CD4-positive, alpha-beta T cell (primary cell): ENCODE results near the gene LITAFD. TPM values are rescaled to one million over a fixed set of nuclear protein-coding genes. Genes with fewer than 3 reads are reported as not detected.
"Not testable (repeated sequence)": the region's sequence is repeated elsewhere in the genome, so short reads cannot be mapped to it uniquely, and the experiment has no call there.

Experiments
- ATAC-seq: fragments of 200-7000 bp; cut with Tn5 transposase; one replicate; pipeline ENCODE4 v1.10.0; 2022; ENCODE audit warnings: mild to moderate bottlenecking; ENCODE audit not compliant: poor library complexity
- CTCF ChIA-PET: fragments of 350-600 bp; sonication (Branson Sonifier 250); formaldehyde crosslinking; loops from one replicate; lab custom pipeline; 2021; ENCODE audit warnings: antibody characterized with exemption, inconsistent platforms; lab: Charles Lee
- POLR2A ChIA-PET: fragments of 350-600 bp; sonication (Branson Sonifier 250); formaldehyde crosslinking; loops from one replicate; lab custom pipeline; 2021; ENCODE audit warnings: antibody characterized with exemption, inconsistent platforms; lab: Charles Lee
- DNase-seq, 14 experiments: peaks; one replicate each; pipeline ENCODE4 v3.0.0-alpha.2; 2013 to 2020; ENCODE audit warnings: mixed read lengths in 2 of 14
- H3K27ac ChIP-seq, 2 donors: one replicate each; pipeline versions ENCODE4 v1.5.1 to v1.7.0; 2013; ENCODE audit warnings: low read length in 2 of 2, low read depth in 1 of 2, mild to moderate bottlenecking in 1 of 2
- H3K27me3 ChIP-seq, 2 experiments: 1 replicate in 1 of 2; 2 replicates in 1 of 2; pipeline versions ENCODE4 v1.6.1 to v1.7.0; 2013; ENCODE audit warnings: low read length in 2 of 2, control low read depth in 1 of 2, mild to moderate bottlenecking in 1 of 2, moderate library complexity in 1 of 2; ENCODE audit not compliant: insufficient read depth in 2 of 2, control insufficient read depth in 1 of 2
- H3K36me3 ChIP-seq: one replicate; pipeline ENCODE4 v1.6.1; 2013; ENCODE audit warnings: low read length, control low read depth; ENCODE audit not compliant: insufficient read depth
- H3K4me1 ChIP-seq: one replicate; pipeline ENCODE4 v1.6.1; 2013; ENCODE audit warnings: low read length, control low read depth; ENCODE audit not compliant: insufficient read depth
- H3K4me3 ChIP-seq: one replicate; pipeline ENCODE4 v1.5.1; 2013; ENCODE audit warnings: mild to moderate bottlenecking, low read length, moderate library complexity
- H3K9me3 ChIP-seq, 2 experiments: 1 replicate in 1 of 2; 2 replicates in 1 of 2; pipeline versions ENCODE4 v1.6.1 to v1.7.0; 2013; ENCODE audit warnings: low read length in 2 of 2, mild to moderate bottlenecking in 2 of 2, control low read depth in 1 of 2, moderate library complexity in 1 of 2; ENCODE audit not compliant: control insufficient read depth in 1 of 2, insufficient read depth in 1 of 2
- H3K27ac Mint-ChIP-seq: one replicate; pipeline ENCODE4 v1.8.0; 2020; ENCODE audit warnings: mixed read lengths
- H3K27me3 Mint-ChIP-seq: one replicate; pipeline ENCODE4 v1.8.0; 2021; ENCODE audit warnings: mixed read lengths
- H3K36me3 Mint-ChIP-seq: one replicate; pipeline ENCODE4 v1.8.0; 2021; ENCODE audit warnings: low read depth, mixed read lengths
- H3K4me1 Mint-ChIP-seq: one replicate; pipeline ENCODE4 v1.8.0; 2021; ENCODE audit warnings: low read depth, mixed read lengths
- H3K4me3 Mint-ChIP-seq: one replicate; pipeline ENCODE4 v1.8.0; 2020; ENCODE audit warnings: mild to moderate bottlenecking, mixed read lengths
- H3K9me3 Mint-ChIP-seq: one replicate; pipeline ENCODE4 v1.8.0; 2020; ENCODE audit warnings: mixed read lengths
- CTCF ChIP-seq: fragments of 200-600 bp; IDR thresholded peaks from one replicate; pipeline ENCODE4 v1.8.0; 2022; ENCODE audit warnings: antibody characterized with exemption, mild to moderate bottlenecking
- intact Hi-C, 2 experiments: fragments of 100-400 bp; cut with DNase I in 1 of 2; cut with micrococcal nuclease in 1 of 2; formaldehyde crosslinking; loops; one replicate each; pipeline versions ENCODE4 v1.15.1 to v1.9.0; 2023 to 2025; cut with DNase I, micrococcal nuclease
- total RNA-seq, 174 experiments: library from RNA in 2 of 174; stranded (reverse) in 2 of 174; gene quantifications; one replicate each; pipeline ENCODE4 v1.2.3 and lab custom pipeline; 2021 to 2026

The LITAFD gene
- total RNA-seq, 2 experiments from 2014 or later: 0.60 TPM; not detected in 1

GRCh38 chr16:8843296-8843695, 38.9 kb upstream of the LITAFD start:
- H3K27ac Mint-ChIP-seq, POLR2A ChIA-PET, H3K9me3 ChIP-seq, ATAC-seq, DNase-seq, CTCF ChIA-PET, intact Hi-C loops, H3K27ac ChIP-seq, H3K36me3 ChIP-seq, H3K4me3 Mint-ChIP-seq, H3K27me3 Mint-ChIP-seq, H3K9me3 Mint-ChIP-seq, H3K4me1 ChIP-seq, H3K4me3 ChIP-seq, H3K27me3 ChIP-seq: not testable (repeated sequence)
- H3K4me1 Mint-ChIP-seq: peaks cover 12% of the 10 kb centered on the region
- peaks cover 16% of the 10 kb centered on the region for H3K36me3 Mint-ChIP-seq

DNA sequence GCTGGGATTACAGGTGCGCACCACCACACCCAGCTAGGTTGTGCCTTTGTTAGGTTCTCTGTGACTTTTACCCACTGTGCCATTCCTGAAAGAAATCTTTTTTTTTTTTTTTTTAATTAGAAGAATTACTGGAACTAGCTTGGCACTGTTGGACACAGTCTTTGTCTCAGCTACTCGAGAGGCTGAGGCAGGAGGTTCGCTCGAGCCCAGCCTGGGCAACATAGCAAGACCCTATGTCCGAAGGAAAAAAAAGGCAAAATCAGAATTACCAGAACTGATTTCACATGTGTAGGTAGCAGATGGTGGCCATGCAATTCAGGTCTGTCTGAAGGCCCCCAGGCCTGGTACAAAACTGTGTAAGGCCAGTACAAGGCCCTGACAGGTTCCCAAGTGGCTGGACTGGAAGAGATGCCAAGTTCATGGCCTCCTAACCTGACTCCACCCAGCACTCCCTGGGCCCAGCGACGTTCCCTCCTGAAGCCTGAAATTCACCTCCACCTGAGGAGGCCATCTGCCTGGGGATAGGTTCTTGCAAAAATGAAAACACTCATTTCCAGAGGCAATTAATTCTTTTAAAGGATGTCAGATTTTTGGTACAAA, 36.4 kb upstream of the LITAFD start:
- H3K9me3 ChIP-seq: no peaks in the 10 kb centered on the region
- Mint-ChIP-seq H3K9me3 (no peaks in the 10 kb centered on the region), H3K36me3 (peaks cover 33% of the 10 kb centered on the region), H3K4me1 (peaks cover 22% of the 10 kb centered on the region), H3K4me3 (no peak overlapping the region), H3K27me3 (no peaks in the 10 kb centered on the region), H3K27ac (no peak overlapping the region)
- intact Hi-C loops: no loop called here
- H3K4me3 ChIP-seq: no peak overlapping the region
- ATAC-seq: no peak
- CTCF ChIA-PET: no interaction called here
- TF ChIP-seq CTCF: no peak
- POLR2A ChIA-PET: no interaction called here
- no peak overlapping the region for H3K27ac ChIP-seq
- H3K4me1 ChIP-seq: peaks cover 9% of the 10 kb centered on the region
- no peaks in the 10 kb centered on the region for H3K27me3 ChIP-seq
- peaks cover 20% of the 10 kb centered on the region for H3K36me3 ChIP-seq
- DNase-seq: no peak

DNA sequence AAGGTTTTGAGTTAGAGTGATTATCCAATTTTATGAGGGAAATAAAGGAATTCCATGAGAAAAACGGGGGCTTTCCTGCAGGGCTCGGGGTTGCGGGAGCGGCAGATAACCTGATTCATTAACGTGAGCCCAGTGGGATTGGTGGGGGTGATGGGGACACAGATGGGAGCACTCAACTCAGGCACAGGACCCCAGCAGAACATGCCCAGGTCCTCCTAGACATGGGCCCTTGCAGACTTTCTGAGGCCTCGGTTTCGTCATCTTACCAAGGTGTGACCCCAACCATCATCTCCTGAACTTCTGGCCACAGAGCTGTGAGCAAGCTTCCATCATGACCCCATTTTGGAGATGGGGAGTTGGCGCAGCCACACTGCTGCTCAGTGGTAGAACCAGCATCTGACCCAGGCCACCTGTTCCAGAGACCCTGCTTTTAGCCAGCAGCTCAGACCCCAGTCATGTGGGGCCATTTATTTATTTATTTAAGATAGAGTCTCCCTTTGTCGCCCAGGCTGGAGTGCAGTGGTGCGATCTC, 35.7 kb upstream of the LITAFD start:
- Histone ChIP-seq H3K9me3 (no peaks in the 10 kb centered on the region), H3K4me3 (no peak overlapping the region), H3K36me3 (peaks cover 20% of the 10 kb centered on the region), H3K27ac (no peak overlapping the region), H3K4me1 (peaks cover 9% of the 10 kb centered on the region), H3K27me3 (no peaks in the 10 kb centered on the region)
- Mint-ChIP-seq H3K4me3 (no peak overlapping the region), H3K27ac (no peak overlapping the region), H3K36me3 (peaks cover 37% of the 10 kb centered on the region), H3K9me3 (no peaks in the 10 kb centered on the region), H3K4me1 (peaks cover 24% of the 10 kb centered on the region), H3K27me3 (no peaks in the 10 kb centered on the region)
- ATAC-seq (no peak), DNase-seq (no peak)
- intact Hi-C loops: no loop called here
- no peak for TF ChIP-seq CTCF
- POLR2A ChIA-PET: no interaction called here
- CTCF ChIA-PET: no interaction called here

GRCh38 chr16:8847145-8847544, 35.0 kb upstream of the LITAFD start:
- Mint-ChIP-seq H3K27ac (no peak overlapping the region), H3K36me3 (peaks cover 39% of the 10 kb centered on the region), H3K4me1 (peaks cover 20% of the 10 kb centered on the region), H3K9me3 (no peaks in the 10 kb centered on the region), H3K27me3 (no peaks in the 10 kb centered on the region), H3K4me3 (no peak overlapping the region)
- Histone ChIP-seq H3K4me1 (peaks cover 9% of the 10 kb centered on the region), H3K27ac (no peak overlapping the region), H3K4me3 (no peak overlapping the region), H3K9me3 (no peaks in the 10 kb centered on the region), H3K27me3 (no peaks in the 10 kb centered on the region), H3K36me3 (peaks cover 20% of the 10 kb centered on the region)
- DNase-seq (no peak), ATAC-seq (no peak)
- ChIA-PET CTCF (no interaction called here), POLR2A (no interaction called here)
- intact Hi-C loops: no loop called here
- no peak for TF ChIP-seq CTCF
